ELR (cell line): ENCODE data around the gene TRPC1.
"Not testable (repeated sequence)": the region's sequence is repeated elsewhere in the genome, so short reads cannot be mapped to it uniquely, and the experiment has no call there.

Experiments
- DNase-seq: peaks from one replicate; pipeline ENCODE4 v3.0.0-alpha.2; 2015; ENCODE audit warnings: low read depth

Gene TRPC1

DNA sequence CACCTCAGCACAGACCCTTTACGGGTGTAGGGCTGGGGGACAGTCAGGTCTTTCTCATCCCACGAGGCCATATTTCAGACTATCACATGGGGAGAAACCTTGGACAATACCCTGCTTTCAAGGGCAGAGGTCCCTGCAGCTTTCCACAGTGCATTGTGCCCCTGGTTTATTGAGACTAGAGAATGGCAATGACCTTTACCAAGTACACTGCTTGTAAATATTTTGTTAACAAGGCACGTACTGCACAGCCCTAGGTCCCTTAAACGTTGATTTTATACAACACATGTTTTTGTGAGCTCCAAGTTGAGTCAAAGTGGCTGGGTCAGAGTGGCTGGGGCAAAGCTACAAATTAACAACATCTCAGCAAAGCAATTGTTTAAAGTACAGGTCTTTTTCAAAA, 28.8 kb downstream of the TRPC1 start:
- DNase-seq, result not testable (repeated sequence)

DNA sequence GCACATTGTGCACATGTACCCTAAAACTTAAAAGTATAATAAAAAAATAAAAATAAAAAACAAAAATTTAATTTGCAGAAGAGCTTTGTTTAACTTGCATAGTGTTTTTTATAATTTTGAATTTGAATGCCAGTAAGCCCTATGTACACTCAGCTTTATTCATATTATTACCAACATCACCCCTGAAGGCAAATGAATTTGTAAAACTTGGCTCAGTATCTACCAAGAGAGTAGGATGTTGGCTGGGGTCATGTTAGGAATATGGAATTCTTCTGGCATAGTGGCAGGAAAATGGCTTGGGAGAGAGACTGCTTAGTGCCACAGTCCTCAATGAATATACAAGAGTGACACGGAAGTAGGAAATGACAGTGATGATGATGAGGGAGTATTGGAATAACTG, 30.7 kb downstream of the TRPC1 start:
- DNase-seq, result no peak

DNA sequence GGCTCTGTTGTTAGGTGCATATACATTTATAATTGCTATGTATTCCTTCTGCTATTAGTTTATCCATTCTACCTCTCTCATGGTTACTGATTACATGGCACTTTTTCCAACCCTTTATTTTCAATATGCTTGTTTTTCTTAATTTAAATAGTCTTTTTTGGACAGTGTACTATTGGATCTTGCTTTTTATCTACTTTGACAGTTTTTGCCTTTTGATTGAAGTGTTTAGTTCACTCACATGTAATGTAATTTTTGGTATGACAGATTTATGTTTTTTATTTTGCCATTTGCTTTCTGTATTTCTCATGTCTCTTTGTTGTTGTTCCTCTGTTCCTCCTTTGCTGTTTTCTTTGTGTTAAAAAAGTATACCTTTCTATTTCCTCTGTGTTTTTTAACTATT, 44.5 kb downstream of the TRPC1 start:
- no peak for DNase-seq

DNA sequence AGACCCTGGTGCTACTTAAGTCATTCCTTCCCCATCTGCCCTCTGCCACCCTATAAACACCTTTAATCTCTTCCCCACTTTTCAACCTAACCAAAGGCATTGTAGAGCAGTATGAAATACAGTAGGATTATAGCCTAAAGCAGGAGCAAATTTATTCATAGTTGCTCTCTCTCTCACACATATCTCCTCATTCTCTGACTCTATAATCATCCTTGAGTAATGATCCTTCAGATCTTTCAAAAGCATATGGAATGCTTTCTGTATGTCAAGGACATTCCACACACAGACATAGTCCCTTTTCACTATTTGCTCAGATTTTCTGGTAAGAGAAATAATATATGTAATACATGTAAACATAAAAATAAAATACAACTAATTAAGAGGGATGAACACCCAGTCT, 54.1 kb downstream of the TRPC1 start:
- peak; percentile 13 for DNase-seq

DNA sequence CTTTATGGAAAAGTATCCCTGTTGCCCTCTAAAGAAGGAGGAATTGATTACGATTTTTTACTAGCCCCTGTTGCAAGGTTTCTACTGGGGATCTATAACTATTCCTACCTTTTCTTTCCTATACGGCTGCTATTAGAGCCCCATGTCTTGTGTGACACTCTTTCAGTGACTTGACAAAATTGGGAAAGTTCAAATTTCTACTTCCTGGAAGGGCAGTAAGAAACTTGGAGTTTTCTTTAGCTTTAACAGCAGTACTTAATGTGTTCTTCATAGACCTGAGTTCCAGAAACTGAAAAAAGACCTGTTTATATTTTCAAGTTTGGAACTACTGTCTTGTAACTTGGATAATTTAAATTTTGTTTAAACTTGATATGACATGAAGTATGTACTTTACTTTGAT, 54.7 kb downstream of the TRPC1 start:
- DNase-seq, result no peak

DNA sequence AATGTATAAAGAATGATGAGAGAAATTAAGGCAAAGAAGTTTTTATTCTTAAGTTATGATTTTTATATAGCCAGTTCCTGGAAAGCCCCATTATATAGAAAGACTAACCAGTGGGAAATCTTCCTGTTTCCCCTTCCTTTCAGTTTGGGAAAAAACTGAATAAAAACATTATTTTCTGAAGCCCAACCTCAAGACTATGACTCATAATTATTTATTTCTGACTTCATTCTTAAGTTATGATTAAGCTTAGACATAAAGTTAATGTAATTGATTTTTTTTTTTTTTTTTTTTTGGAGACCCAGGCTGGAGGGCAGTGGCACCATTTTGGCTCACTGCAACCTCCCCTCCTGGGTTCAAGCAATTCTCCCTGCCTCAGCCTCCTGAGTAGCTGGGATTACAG, 55.8 kb downstream of the TRPC1 start:
- peak; percentile 81 for DNase-seq

DNA sequence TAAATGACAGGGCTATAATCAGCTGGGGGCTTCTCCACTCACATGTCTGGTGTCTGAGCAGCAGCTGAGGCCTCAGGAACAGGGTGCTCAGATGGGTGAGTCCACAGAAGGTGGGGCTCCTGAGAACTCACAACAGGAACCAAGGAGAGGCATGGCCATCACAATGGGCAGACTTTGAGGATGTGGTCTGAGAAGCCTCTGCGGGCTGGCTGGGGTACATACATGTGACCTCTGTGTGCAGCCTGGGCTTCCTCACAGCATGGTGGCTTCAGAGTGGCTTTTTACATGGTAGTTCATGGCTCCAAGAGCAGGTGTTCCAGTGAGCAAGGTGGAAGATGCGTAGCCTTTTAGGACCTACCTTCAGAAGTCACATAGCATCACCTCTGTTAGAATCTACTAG, 58.8 kb downstream of the TRPC1 start:
- DNase-seq, result no peak

DNA sequence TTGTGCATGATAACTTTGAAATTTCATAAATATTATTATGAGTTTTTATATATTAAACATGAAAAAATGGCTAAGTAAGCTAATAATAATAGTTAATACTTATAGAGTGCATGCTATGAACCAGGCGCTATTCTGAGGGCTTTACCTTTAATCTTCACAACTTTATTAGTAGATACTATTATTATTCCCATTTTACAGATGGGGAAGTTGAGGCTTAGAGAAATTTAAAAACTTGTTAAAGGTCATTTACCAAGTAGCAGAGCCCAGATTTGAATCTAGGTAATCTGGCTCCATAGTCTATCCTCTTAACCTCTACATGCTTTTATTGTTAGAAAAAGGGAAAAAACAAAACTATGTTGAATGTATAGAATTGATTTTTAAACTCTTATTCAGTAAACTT, 60.4 kb downstream of the TRPC1 start:
- DNase-seq, result no peak

DNA sequence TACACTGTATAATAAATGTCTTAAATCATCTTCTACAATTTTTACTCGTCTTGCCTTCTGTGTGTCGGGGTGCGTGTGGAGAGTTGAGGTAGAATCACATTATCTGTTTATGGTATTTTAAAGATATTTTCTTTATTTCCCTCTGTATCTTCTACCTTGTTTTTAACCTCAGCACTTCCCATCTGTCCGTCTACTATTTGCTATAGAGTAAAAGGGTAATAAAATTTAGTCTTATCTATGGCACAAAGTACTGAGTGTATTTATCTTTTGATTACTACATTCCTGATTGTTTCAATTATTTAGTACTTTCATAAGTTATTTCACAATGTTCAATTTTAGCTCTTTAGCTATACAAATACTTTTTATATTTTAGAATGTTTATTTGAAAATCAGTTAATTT, 62.2 kb downstream of the TRPC1 start:
- no peak for DNase-seq

DNA sequence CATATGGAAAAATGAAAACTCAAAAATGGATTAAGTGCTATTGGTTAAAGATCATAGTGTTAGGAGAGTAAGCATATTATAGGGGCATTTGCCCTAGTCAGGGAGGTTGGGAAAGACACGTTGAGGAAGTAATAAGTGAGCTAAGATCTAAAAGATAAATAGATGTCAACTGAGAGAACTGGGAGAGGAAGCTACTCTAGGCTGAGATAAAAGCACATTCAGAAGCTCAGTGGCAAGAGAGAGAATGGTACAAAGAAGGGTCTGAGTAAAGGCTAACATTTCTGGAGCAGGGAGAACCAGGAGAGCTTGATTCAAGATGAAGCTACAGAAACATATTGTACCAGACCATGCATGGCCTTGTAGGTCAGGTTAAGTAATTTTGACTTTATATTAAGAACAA, 63.9 kb downstream of the TRPC1 start:
- no peak for DNase-seq

DNA sequence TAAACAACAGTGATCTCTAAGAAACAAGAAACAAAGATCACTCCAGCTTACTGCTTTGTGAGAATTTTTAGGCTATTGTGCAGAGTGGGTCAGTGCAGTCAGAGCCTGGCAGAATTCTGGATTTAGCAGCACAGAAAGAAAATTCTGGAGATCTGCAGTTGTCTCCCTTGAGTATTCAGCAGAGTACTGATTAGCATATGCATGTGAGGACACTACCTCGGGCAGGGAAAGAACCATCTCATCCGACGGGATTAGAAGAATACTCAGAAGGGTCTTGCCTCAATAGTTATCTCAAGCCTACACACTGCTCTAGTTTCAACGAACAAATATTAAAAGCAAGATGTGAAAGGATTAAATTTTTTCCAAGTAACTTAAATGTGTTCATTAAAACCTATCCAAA, 70.7 kb downstream of the TRPC1 start:
- DNase-seq, result no peak

DNA sequence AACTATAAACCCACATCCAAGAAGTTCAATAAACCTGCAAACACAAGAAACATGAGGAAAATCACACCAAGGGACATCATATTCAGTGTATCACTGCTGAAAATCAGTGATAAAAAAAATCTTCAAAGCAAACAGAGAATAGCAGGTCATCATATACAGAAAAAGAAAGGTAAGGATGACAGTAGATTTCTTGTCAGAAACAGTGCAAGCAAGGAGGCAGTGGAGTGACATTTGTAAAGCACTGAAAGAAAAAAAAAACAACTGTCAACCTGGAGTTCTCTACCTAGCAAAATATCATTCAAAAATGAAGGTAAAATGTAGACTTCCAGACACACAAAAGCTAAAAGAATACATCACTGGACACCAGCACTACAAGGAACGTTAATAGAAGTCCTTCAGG, 71.5 kb downstream of the TRPC1 start:
- DNase-seq, result no peak

DNA sequence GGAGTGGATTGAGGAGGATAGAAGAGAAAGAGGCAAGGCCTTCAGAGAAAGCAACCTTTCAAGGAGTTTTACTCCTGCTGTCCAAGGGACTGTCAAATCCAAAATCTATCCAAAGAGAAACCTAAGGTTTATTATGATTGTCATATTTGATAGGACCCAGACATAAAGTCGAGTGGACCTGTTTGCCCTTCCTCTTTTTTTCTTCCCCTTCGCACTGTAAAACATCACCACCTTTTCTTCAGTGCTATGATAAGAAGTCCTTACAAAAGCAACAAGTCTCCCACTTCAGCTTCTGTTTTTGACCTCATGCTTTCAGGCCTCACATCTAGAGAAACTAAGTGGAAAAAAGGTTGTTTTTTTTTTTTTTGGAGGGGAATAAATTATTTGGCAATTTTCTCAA, 73.0 kb downstream of the TRPC1 start:
- DNase-seq, result no peak

DNA sequence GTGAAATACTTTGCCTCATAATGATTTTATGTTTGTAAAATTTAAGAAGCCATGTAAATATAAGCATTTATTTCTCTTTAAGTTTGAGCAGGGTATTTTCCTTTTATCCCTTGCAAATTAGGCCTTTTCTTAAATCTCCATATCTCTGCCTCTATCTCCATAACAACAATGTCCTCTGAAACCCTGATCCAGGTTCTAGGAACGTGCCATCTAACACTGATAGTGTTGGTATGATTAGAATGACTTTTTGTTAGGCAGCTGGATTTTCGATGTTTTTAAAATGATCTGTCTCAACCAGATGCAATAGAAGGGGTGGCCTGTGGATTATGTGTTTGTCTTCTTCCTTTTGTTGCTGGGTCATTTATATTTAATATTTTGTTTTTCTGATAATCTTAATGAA, 77.9 kb downstream of the TRPC1 start:
- DNase-seq, result no peak

DNA sequence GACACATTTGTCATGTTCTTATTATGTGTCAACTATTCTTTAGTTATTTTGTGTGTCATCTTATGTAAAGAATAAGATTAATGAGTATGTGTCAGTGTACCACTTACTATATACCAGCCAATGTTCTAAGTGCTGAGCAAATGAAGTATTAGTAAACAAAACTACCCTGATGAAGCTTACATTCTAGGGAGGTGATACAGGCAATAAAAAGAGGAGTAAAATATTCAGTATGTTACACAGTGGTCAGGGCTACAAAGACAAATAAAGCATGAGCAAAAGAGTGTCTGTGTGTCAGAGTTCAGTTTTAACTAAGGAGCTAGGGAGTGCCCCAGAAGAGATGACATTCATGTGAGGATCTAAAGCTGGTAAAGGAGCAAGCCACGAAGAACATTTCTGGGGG, 79.1 kb downstream of the TRPC1 start:
- no peak for DNase-seq

DNA sequence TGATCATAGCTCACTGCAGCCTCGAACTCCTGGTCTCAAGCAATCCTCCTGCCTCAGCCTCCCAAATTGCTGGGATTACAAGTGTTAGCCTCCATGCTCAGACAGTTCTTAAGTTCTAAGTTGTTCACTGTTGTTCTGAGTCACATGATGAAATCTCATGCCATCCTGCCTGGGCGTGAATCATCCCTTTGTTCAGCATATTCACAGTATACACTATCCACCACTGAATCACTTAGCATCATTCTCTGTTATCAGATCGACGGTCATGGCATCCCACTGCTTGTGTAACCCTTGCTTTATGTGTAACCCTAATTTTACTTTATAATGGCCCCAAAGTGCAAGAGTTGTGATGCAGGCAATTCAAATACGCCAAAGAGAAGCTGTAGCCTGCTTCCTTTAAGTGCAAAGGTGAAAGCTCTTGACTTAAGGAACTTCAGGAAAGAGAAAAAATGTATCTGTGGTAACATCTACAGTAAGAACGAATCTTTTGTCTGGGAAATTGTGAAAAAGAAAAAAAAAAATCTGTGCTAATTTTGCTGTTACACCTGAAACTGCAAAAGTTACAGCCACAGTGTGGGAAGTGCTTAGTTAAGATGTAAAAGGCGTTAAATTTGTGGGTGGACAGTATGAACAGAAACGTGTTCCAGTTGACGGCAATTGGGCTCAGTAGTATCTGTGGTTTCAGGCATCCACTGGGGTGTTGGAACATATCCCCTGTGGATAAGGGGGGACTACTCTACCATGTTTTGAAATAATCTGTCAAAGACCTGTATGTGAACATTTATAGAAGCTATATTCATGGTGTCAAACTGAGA, 84.5 kb downstream of the TRPC1 start:
- peak; percentile 96 for DNase-seq

DNA sequence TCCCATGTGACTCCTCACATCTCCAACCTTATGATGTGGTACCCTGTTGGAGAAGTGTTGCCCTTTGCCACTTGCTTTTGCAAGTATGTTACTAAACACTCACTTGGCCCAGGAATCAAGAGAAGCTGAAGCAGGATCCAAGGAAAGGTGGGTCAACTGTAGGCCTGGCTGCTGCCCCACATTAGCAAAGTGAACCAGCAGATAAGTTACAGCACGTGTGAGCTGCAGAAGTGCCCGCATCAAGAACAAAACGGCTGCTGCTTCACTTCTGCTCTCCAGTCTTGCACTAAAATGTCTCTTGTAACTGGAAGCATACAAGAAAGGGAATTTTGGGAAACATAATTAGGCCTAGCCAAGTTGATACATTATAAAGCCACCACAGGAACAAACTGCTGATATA, 85.4 kb downstream of the TRPC1 start:
- no peak for DNase-seq

DNA sequence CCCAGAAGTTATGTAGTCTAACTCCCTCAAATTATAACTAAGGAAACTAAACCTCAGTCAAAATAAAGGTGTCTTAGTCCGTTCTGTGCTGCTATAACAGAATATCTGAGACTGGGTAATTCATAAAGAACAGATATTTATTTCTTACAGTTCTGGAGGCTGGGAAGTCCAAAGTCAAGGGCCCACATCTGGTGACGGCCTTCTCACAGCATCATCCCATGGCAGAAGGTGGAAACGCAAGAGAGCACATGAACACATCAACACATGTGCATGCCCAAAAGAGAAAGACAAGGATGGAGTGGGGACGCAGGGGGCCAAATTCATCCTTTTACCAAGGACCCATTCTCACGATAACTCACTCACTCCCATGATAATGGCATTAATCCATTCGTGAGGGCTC, 92.0 kb downstream of the TRPC1 start:
- no peak for DNase-seq

DNA sequence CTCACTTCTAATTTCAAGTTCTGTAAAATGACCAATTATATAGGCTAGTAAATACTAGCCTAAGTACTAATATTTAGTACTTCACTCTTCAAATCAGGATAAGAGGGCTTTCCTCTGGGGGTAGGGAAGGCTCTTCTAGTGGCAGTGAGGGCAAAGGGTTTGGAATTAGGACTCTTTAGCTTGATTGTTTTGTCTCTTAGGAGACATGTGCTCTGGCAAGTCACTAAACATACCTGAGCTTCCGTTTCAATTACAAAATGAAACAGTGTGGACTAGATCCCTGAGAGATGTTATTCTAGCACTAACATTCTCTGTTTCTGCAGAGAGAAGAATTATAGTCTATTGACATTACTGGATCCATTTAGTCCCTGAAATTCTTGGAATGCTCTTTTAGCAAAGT, 93.5 kb downstream of the TRPC1 start:
- DNase-seq, result no peak

DNA sequence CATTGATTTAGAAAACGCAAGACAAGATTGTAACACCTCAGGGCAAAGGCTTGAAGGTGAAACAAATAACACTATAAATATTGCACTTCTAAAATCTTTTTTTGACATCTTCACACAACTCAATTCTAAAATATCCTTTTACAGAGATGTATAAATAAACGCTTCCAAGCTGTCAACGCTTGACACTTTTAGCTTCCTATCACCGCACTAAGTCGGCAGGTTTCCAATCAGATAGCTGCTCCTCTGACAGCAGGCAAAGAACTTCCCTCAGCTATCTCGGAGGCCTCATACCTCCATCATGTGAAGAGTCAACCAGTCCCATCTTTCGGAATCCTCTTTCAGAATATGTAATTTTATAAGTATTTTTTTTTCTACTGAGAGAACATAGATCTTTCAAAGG, 94.1 kb downstream of the TRPC1 start:
- DNase-seq, result no peak

DNA sequence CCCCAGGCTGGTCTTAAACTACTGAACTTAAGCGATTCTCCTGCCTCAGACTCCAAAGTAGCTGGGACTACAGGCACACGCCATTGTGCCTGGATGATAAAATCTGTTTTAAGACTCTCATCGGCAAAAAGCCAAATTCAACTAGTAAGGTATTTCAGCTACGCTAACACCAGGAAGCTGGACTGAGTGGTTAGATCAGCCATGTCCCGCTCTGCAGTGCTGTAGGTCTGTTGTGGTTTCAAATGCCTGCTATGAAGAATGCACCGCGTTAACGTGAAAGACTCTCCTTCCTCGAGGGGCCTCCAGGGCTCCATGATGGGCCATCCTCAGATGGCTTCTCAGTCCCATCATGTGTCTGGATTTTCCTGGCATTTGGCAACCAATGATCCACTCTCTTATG, 94.8 kb downstream of the TRPC1 start:
- no peak for DNase-seq

DNA sequence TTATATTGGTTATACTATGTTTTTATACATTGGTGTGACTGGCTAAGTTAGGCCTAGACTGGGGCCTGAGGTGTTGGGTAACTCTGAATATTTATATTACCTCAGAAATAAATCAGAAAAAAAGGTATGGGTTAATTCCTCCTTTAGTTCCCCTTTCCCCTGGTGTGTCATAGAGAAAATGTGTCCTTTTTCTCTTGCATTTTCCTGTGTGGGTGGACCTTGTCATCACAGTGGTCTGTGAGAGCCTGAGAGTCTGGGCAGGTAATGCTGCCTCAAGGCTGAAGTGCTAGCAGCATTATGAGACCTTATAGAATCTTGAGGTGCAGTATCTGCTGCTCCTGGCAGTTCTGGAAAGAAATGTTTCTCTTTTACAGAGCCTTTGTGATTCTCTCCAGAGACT, 95.3 kb downstream of the TRPC1 start:
- DNase-seq, result no peak

DNA sequence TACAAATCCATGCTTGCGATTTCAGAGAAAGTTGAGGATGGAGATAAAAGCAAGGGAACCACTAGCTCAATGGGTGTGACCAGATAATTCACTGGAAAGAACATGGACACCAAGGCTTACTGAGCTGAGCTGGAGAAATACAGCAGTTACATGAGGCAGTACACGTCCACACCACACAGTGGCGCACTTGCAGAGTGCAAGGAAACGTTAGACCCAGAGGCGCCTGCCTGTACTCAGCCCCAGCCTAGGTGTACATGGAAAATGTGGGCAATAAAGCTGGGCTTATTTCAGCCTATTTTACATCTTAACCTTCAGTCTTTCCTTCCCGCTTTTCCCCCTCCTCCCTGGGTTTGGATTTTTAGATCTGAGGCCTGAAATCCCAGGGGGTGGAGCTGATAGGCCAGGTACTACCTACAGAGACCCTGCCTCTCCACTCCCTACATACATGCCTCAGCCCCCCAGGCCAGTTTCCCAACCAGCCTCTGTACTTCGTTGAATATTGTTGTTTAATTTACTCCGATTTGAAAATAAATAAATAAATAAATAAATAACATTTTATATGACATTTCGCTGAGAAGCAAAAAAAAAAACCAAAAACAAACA, 105.0 kb downstream of the TRPC1 start:
- DNase-seq, result peak; percentile 85

DNA sequence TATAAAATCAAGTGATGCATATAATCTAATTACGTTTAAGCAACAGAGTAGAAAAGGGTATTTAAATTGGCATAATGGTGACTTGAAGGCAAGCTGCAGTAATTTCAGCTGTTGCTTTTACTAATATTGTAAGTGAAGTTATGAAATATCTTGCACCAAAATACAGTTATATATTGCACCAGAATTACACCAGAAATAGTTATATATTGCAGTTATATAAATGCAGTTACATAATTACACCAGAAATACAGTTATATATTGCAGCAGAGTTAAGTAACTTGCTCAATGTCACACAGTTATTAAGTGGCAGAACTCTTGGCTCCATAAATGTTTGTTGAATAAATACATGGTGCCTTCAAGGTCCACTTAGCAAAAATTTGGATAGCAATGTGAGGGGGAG, 113.7 kb downstream of the TRPC1 start:
- DNase-seq, result no peak
